ENCODE data around the gene DISP2. TPM values are rescaled to one million over a fixed set of nuclear protein-coding genes. Genes with fewer than 3 reads are reported as not detected.

Gene DISP2
- total and polyA plus RNA-seq, 9 of the 15 experiments (the other 6 are each of a cell fraction or from before 2014, with no cell fraction given): 0.06 to 0.89 (median 0.15) TPM; not detected in 1

- TF ChIP-seq POLR3A (IDR thresholded peaks at IDR 0.05; ENCODE audit: borderline replicate concordance, extremely low read depth, insufficient read depth, insufficient read length): no peak
- TF ChIP-seq ZNF561 (CRISPR knock-in tag; conservative IDR thresholded peaks at IDR 0.05): no peak
- TF ChIP-seq SAP30 (IDR thresholded peaks at IDR 0.05; ENCODE audit: borderline replicate concordance, insufficient read depth, low read depth, low read length, poor library complexity, severe bottlenecking): peak; percentile 91
- no peak for TF ChIP-seq ZNF274 (IDR thresholded peaks at IDR 0.05; ENCODE audit: borderline replicate concordance, low read depth, low read length)
- TF ChIP-seq RBM39 (optimal IDR thresholded peaks at IDR 0.05; ENCODE audit: low read depth, low read length): no peak
- TF ChIP-seq E2F3 (CRISPR knock-in tag; IDR thresholded peaks at IDR 0.05): 0 out of 2 replicates have a peak, but pooled peaks have one; percentile 22
- TF ChIP-seq NR4A1 (CRISPR knock-in tag; IDR thresholded peaks at IDR 0.05): no peak
- no peak for TF ChIP-seq NR4A1 (tag; IDR thresholded peaks at IDR 0.05)
- TF ChIP-seq PML (IDR thresholded peaks at IDR 0.05; ENCODE audit: low read length): peak; percentile 35; the same call in 1 of the 2 replicates
- TF ChIP-seq TAF15 (IDR thresholded peaks at IDR 0.05; ENCODE audit: low read depth, low read length): no peak
- TF ChIP-seq SP2 (IDR thresholded peaks at IDR 0.05; ENCODE audit: extremely low read depth, low read depth, low read length, poor library complexity, severe bottlenecking): no peak
- TF ChIP-seq ZNF695 (CRISPR knock-in tag; IDR thresholded peaks at IDR 0.05): no peak
- TF ChIP-seq IFI16 (CRISPR knock-in tag; IDR thresholded peaks at IDR 0.05): no peak
- TF ChIP-seq FOXP4 (CRISPR knock-in tag; IDR thresholded peaks at IDR 0.05; ENCODE audit: borderline replicate concordance): no peak
- no peak for TF ChIP-seq ZFP36 (IDR thresholded peaks at IDR 0.05; ENCODE audit: low read depth, low read length, partially characterized antibody)
- TF ChIP-seq ZNF785 (CRISPR knock-in tag; IDR thresholded peaks at IDR 0.05): no peak
- peak; percentile 100 for TF ChIP-seq FOXM1 (IDR thresholded peaks at IDR 0.05; ENCODE audit: low read depth)
- TF ChIP-seq FOXM1 (CRISPR knock-in tag; IDR thresholded peaks at IDR 0.05; ENCODE audit: low read depth): peak; percentile 97
- TF ChIP-seq TEAD4 (IDR thresholded peaks at IDR 0.05; ENCODE audit: low read length): 0 out of 2 replicates have a peak, but pooled peaks have one; percentile 17
- TF ChIP-seq TEAD4 (CRISPR knock-in tag; IDR thresholded peaks at IDR 0.05; ENCODE audit: borderline replicate concordance): no peak
- no peak for TF ChIP-seq CBX1 (IDR thresholded peaks at IDR 0.05; ENCODE audit: low read depth)
- no peak for TF ChIP-seq FUS (optimal IDR thresholded peaks at IDR 0.05; ENCODE audit: low read depth, low read length)
- TF ChIP-seq ZNF197 (CRISPR knock-in tag; IDR thresholded peaks at IDR 0.05; ENCODE audit: low read depth): peak; percentile 82
- TF ChIP-seq HLTF (IDR thresholded peaks at IDR 0.05): no peak
- TF ChIP-seq NR1H2 (CRISPR knock-in tag; IDR thresholded peaks at IDR 0.05): no peak
- TF ChIP-seq ZNF174 (CRISPR knock-in tag; IDR thresholded peaks at IDR 0.05): no peak
- no peak for TF ChIP-seq MTA2 (IDR thresholded peaks at IDR 0.05; ENCODE audit: low read depth)
Measured at GRCh38 chr15:40382580-40383456, 24.8 kb downstream of the DISP2 start, which contains the start of gene KNSTRN (continued).

All from K562 (cell line).